Measurements from ENCODE around the gene NEXN.
"Not testable (repeated sequence)": the region's sequence is repeated elsewhere in the genome, so short reads cannot be mapped to it uniquely, and the experiment has no call there.

The NEXN gene

DNA sequence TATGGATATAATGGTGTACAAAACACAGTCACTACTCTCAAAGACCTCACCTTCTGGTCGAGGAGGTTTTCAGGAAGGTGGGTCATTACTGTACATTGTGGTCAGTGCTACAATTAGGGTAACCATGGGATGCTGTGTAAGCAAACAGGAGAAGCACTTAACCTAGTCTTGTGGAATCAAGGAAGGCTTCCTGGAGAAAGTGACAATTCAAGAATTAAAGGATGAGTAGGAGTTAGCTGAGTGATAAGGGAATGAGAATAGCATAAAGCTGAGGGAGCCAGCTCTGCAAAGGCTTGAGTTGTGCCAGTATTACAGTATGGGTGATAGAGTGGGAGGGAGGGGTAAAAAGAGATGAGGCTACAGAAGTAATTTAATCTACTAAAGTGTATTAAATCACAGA, 17.2 kb downstream of the NEXN start:
- DNase-seq (ENCODE audit: low read depth in 3 of 3, low spot score in 1 of 3): no peak

DNA sequence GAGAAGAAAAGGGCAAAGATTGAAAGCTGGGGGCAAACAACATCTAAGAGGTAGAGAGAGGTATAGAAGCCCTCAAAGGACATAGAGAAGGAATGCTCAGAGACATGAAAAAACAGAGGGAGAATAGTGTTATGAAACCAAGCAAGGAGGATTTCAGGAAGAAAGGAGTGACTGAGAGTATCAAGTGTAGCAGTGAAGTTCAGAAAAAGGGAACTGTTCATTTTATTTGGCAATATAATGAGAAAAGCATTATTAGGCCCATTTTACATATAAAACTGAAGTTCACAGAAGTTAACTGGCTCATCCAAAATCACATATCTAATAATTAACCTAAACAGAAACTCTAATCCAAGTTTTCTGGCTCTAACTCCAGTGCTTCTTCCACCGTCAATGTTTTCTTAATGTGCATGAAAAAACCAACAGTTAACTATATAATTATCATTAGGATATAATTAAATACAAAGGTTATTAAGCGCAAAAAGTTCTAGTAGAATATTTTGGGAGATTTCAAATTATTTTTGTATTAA, 17.7 kb downstream of the NEXN start:
- DNase-seq (ENCODE audit: low read depth in 3 of 3, low spot score in 1 of 3): no peak

DNA sequence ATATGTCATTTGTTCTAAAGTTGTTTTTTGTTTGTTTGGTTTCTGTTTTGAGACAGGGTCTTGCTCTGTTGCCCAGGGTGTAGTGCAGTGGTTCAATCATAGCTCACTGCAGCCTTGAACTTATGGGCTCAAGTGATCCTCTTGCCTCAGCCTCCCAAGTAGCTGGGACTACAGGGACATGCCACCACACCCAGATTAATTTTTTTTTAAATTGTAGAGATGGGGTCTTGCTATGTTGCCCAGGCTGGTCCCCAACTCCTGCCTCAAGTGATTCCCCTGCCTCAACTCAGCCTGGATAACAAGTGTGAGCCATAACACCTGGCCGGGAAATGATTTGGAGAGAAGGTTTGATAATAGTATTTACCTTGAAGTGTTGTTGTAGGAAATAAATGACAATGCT, 18.2 kb downstream of the NEXN start:
- DNase-seq (ENCODE audit: low read depth in 3 of 3, low spot score in 1 of 3): no peak

DNA sequence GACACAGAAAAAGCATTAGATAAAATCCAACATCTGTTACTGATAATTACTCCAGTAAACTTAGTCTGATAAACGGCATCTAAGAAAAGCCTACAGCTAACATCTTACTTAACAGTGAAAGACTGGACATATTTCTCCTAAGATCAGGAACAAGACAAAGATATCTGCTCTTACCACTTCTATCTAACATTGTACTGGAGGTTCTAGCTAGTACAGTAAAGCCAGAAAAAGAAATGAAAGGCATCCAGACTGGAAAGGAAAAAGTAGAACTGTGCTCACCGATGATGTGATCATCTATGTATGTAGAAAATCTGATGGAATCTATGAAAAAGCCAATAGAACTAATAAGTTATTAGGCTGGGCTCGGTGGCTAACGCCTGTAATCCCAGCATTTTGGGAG, 21.7 kb downstream of the NEXN start:
- no peak for DNase-seq (ENCODE audit: low read depth in 3 of 3, low spot score in 1 of 3)

DNA sequence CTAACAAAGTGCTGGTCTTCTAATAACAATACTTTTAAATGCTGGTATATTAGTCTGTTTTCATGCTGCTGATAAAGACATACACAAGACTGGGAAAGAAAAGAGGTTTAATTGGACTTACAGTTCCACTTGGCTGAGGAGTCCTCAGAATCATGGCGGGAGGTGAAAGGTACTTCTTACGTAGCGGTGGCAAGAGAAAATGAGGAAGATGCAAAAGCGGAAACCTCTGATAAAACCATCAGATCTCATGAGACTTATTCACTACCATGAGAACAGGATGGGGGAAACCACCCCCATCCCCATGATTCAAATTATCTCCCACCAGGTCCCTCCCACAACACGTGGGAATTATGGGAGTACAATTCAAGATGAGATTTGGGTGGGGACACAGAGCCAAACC, 30.5 kb downstream of the NEXN start:
- not testable (repeated sequence) for DNase-seq (ENCODE audit: low read depth in 3 of 3, low spot score in 1 of 3)

DNA sequence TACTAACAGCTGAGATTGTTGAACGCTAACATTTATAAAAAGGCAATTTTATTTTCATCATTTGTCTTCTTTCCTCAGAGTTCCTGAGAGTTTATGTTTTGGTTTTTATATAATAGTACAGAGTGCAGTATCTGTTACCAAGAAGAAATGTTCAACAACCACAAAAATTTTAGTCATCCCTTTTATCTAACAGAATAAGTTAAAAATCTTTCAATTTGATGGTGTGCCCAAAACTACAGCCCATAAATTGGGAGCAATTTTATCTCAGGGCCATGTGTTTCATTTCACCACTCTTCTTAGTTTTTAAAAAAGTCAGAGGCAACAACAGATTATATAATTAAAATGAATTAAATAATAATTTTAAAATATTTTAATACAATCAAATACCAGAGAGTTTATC, 37.1 kb downstream of the NEXN start:
- no peak for DNase-seq (ENCODE audit: low read depth in 3 of 3, low spot score in 1 of 3)

DNA sequence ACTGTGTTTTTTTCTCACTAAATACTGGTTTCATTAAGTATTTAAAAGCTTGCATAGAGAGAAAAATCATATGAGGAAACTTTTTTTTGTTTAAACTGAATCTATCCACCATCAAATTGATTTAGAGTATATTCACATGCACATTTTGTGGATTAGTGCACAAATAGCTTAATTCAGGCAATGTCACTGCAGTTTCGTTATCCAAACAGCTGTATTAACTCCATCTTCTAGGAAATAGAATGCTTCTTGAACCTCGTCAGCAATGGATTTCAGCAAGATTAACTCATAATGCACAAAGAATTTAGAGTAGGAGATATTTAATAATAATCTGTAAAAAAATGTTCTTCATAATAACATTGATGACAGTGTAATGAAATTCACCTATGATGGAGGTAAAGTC, 37.5 kb downstream of the NEXN start:
- DNase-seq (ENCODE audit: low read depth in 3 of 3, low spot score in 1 of 3): no peak

DNA sequence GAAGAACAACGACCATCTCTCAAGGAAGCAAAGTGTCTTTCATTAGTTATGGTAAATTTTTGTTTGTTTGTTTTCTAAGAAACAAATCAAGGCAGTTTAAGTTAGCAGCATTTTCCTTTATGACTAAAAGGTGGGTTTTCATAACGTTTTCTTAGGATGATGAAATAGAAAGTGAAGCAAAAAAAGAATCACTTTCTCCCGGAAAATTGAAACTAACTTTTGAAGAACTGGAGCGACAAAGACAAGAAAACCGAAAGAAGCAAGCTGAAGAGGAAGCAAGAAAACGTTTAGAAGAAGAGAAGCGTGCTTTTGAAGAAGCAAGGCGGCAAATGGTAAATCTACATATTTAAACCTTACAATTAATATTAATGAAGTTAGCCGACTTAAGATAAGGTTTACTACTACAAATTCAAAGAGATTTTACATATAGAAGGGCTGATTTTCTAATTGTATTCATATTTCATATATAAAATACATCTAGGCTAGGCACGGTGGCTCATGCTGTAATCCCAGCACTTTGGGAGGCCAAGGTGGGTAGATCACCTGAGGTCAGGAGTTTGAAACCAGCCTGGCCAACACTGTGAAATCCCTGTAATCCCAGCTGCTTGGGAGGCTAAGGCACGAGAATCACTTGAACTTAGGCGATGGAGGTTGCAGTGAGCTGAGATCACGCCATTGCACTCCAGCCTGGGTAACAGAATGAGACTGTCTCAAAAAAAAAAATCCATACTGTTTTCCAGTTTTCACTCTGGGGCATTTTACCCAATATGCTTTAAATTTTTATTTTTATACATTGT, 38.3 kb downstream of the NEXN start:
- DNase-seq (ENCODE audit: low read depth in 3 of 3, low spot score in 1 of 3): no peak

DNA sequence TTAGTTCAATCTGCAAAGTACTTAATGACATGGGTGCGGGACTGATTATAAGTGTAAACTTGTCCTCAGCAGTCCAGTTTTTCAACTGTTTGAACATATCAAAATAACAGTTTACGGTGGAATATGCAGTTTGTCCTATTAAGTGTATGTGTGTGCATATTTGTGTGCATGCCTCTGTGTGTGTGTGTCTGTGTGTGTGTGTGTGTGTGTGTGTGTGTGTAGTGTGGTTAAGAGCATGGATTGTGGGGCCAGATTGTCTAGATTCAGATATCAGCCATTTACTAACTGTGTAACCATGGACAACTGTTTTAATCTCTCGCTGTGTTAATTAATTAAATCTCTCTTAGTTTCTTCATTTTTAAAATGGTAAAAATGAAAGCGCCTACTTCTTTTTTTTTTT, 39.0 kb downstream of the NEXN start:
- DNase-seq (ENCODE audit: low read depth in 3 of 3, low spot score in 1 of 3): no peak

DNA sequence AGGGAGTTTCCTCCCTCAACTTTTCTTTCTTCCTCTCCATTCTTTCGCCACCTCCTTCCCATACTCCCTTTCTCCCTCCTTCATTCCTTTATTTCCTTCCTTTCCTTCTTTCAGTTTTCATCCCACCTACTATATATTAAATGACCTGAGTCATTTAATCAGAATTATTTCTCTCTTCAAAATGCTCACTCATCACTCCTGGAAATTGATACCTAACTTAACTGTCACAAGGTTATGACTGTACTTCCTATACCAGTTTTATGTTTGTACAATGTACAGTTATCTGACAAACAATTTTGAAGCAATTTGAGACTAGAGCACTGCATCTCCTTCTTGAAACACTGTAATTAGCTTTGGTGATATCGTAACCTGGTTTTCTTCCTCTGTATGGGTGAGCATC, 41.4 kb downstream of the NEXN start:
- no peak for DNase-seq (ENCODE audit: low read depth in 3 of 3, low spot score in 1 of 3)

DNA sequence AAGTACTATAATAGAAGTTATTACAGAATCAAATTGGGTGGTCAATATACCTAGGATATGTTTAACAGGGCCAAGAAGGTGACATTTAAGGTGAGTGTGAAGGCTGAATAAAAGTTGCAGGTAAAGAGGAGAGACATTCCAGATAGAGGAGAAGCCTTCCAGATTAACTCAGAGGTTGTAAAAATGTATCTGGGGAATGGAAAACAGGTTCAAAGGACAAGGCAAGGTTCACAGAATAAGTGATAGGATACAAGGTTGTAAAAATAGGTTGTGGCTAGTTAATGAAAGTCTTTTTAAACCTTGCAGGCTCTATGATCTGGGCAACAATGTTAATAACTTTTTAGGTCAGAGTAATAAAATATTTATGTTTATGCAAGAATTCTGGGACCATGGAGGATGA, 50.2 kb downstream of the NEXN start:
- DNase-seq (ENCODE audit: low read depth in 3 of 3, low spot score in 1 of 3): no peak

DNA sequence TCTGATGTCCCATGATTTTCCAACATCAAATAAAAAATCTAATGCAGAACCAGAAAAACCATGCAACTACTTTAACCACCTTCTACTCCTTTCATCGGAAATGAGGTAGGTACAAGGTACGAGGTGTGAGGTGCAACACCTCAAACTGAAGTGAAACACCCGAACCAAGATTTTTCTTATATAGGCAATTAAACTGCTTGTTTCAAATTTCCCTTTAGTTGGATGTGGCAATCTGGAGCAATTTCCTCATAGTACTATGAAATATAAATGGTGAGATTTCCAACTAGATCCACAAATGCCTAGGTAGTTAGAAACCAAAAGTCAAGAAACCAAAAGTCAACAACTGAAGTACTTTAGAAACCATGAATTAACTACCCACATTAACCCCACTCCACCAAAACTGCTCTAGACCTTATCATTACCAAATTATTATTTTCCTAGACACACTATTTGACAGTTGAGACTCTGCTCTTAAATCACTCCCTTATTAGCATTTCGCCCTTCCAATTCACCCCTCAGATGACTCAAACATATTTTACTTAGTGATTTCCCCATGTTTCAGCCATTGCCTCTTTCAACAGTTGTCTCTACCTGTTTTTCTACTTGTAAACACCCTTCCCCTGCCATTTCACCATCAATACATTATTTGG, 52.6 kb downstream of the NEXN start:
- DNase-seq (ENCODE audit: low read depth in 3 of 3, low spot score in 1 of 3): no peak

DNA sequence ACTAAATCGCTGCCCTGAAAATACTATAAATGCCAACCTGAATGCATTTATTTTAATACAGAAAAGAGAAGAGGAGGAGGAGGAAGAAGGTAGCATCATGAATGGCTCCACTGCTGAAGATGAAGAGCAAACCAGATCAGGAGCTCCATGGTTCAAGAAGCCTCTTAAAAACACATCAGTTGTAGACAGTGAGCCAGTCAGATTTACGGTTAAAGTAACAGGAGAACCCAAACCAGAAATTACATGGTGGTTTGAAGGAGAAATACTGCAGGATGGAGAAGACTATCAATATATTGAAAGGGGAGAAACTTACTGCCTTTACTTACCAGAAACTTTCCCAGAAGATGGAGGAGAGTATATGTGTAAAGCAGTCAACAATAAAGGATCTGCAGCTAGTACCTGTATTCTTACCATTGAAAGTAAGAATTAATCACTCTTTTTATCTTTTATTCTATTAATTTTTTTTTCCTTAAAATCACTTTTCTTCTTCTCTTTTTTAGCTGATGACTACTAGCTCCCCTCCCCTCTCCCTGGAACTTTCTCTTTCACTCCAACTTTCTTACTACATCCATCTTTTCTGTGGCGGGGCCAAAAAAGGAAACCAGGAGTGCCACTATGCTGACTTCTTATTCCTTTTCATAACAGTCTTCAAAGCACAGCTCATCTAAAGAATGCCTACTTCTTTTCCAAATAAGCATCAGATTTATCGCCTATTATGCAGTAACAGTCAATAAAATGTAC, 54.1 kb downstream of the NEXN start:
- DNase-seq (ENCODE audit: low read depth in 3 of 3, low spot score in 1 of 3): no peak

DNA sequence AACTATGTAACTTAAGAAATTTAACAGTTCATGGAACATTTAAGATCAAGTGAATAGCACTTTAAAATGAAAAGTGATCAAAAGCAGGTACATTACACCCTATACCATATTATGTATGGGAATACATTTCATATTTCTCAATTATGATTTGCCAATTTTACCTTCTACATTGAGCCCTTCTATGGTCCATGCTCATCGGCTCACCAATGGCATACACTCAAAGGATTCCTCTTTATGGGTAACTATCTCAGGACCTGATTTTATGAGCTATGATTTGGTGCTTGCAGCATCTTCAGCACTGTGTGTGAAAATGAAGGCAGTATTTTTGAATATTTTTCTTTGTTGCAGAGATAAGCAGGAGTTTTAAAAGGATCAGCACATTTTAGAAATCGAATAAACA, 56.9 kb downstream of the NEXN start:
- no peak for DNase-seq (ENCODE audit: low read depth in 3 of 3, low spot score in 1 of 3)

DNA sequence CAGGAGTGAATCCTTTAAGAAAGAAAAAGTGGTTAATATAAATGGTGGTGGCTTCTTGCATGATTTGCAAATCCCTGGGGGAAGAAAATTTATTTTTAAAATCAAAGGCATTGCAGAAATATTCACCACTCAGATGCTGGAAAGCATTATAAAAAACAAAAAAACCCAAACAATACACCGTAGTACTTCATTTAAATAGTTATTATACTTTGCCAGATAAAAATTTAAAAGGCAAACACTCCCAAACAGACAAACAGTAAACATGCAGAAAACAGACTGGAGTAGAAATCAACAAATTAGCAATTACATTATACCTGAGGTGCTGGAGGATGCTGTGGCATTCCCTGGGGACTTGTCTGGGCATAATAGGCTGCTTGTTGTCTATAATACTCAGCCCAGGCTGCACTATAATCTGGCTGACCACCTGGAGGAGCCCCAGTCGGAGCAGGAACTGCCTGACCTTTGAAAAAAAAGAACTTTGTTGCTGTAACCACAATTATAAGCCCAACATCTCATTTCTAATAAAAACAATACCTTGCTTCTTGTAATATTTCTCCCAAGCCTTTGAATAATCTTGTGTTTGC, 60.5 kb downstream of the NEXN start:
- no peak for DNase-seq (ENCODE audit: low read depth in 3 of 3, low spot score in 1 of 3)

DNA sequence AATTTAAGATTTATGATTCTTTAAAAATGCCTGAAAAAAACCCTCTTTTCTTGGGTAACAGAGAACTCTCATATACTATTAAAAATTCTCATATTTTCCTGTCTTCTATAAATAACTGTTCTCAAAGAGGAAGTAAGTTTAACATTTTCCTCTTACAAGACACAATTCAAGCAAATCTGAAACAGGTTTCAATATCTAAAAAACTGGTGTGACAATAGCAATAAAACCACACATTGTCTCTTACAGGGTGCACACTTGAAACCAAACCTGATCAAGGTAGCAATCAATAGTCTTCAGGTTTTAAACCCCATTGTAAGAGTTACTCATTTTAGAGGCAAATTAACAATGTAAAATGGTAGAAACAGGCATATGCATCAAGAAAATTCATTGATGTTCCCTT, 62.4 kb downstream of the NEXN start:
- no peak for DNase-seq (ENCODE audit: low read depth in 3 of 3, low spot score in 1 of 3)

DNA sequence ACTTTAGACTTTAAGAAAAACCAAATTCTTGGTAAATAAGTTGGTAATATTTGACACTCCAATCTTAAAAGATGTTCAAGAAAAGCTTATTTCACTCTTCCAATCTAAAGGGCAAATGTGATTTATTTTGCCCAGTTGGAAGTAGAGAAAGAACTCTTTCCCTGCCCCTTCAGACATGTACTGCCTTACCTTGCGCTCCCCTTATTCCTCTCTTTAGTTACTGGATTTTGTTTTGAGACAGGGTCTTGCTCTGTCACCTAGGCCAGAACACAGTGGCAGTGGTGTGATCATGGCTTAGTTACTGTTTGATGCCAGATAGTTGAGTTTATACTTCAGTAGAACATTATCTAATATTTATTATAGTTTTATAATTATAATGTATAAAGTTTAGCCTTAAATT, 62.9 kb downstream of the NEXN start:
- DNase-seq (ENCODE audit: low read depth in 3 of 3, low spot score in 1 of 3): no peak

DNA sequence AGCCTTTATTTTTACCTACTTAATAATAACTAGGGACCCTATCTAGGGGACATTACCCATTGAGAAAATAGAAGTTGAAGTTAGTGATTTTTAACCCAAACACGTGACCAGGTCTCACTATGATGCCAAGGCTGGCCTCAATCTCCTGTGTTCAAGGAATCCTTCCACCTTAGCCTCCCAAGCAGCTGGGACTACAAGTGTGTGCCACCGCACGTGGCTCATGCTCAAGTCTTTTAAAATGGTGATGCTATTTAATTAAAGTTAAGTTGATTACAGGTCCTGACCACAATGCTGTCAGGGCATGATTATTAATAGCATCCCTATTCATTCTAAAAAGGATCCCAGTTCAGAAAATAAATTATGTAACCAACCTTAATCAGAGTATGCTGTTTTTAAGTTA, 65.5 kb downstream of the NEXN start:
- no peak for DNase-seq (ENCODE audit: low read depth in 3 of 3, low spot score in 1 of 3)

DNA sequence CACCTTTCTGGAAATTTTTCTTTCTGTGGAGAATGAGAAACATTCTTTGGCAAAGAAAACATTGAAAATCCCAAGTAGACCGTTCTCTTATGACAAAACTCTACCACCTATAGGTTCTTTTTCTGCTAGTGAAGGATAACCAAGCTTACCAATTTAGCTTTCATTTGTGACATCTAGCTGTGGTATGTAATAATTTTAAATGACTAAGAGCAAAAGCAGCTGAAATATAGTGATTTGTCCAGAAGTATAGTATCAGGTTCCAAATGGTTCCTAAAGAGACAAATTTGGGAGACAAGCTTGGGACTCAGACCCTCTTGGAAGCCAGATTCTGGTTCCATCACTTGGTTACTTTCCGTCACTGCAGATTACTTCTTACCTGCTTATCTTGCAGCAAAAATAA, 66.1 kb downstream of the NEXN start:
- DNase-seq (ENCODE audit: low read depth in 3 of 3, low spot score in 1 of 3): no peak

DNA sequence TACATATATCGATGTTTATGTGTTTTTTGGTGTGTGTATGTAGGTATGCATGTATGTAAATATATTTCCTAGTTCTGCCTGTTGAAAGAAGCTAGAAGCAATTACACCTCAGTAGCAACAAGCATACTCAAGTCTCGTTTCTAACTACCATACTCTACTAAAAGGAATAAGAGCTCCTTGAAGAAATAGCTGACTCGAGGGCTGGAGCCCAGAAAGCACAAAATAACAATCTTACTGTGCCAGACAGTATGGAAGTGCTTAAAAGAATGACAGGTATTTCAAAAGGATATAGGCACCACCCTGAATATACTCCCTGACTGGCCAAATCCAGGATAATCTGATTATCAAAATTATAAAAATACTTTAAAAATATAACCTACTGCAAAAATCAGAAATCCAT, 67.3 kb downstream of the NEXN start:
- DNase-seq (ENCODE audit: low read depth in 3 of 3, low spot score in 1 of 3): no peak

DNA sequence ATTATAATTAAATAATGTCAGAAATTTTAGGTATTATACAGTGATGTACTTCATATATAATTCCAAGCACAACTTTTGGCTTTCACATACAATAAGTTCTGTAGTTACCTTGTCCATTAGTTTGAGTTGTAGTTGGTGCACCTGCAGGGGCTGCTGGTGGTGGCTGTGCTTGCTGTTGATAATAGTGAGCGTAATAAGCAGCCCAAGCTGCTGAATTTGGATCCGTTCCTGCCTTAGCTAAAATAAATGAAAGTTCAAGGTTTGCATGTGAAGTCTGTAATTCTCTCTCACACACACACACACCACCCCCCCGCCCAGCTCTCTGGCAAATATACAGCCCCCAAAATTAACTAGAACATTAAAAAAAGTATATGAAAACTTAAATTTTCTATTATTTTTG, 68.0 kb downstream of the NEXN start:
- no peak for DNase-seq (ENCODE audit: low read depth in 3 of 3, low spot score in 1 of 3)

DNA sequence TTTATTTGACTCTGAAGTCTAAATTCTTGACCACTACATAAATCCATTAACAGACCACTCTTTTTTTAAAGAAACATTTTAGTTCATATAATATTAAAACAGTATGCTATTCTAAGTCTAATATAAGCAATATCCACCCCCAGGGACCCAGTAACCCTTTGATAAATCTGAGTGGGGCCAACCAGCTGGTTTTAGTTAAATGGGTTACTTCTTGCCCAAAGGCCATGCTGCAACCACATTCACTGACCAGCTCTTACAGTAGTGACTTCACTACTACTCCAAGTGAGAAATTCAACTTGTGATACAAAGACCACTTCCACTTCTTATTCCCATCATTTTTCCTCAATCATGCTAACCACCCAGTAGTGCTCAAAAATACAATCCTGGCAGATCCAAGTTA, 70.0 kb downstream of the NEXN start:
- DNase-seq (ENCODE audit: low read depth in 3 of 3, low spot score in 1 of 3): no peak
